Loucy (cell line): ENCODE results near the gene PKDREJ.

Experiments used
- EZH2phosphoT487 ChIP-seq: fragments of 200-600 bp; IDR thresholded peaks from 2 replicates; pipeline ENCODE4 v1.6.1; 2018; ENCODE audit warnings: antibody characterized with exemption, mild to moderate bottlenecking, moderate library complexity, borderline replicate concordance
- TF ChIP-seq, protein P1 (sequence below): fragments of 200-600 bp; sonication (generic); conservative IDR thresholded peaks from 2 replicates; pipeline ENCODE4 v1.5.1; 2014; ENCODE audit warnings: mild to moderate bottlenecking, antibody characterized with exemption, low read length

DNA sequence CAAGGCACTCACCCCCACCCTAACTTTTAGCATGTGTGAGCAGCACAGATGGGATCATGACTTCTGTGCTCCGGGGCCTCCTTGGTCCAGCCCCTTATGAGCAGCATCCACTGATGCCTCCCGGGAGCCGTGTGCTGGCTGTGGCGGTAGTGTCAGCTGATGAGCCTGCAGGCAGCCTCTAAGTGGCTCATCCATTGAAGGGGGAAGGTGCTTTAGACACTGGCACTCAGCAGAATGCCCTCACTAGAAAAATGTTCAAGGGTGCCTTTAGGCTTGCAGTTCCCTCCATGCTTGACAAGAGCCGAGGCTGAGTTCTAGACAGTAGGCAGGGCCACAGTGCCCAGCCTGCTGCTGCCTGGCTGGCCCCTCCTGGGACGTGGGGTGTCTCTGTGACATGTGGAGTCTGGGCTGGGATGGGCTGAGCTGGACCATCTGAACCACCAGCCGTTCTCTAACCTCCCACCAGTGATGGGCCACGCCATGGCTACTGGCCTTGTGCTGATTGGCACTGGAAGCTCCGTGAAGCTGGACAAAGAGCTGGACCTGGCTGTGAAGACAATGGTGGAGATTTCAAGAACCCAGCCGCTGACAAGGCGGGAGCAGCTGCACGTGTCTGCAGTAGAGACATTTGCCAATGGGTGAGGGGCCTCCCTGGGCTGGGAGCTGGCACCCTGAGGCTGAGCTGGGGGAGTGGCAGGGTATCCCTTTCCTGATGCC, 10.4 kb upstream of the PKDREJ start:
- TF ChIP-seq, protein P1, sequence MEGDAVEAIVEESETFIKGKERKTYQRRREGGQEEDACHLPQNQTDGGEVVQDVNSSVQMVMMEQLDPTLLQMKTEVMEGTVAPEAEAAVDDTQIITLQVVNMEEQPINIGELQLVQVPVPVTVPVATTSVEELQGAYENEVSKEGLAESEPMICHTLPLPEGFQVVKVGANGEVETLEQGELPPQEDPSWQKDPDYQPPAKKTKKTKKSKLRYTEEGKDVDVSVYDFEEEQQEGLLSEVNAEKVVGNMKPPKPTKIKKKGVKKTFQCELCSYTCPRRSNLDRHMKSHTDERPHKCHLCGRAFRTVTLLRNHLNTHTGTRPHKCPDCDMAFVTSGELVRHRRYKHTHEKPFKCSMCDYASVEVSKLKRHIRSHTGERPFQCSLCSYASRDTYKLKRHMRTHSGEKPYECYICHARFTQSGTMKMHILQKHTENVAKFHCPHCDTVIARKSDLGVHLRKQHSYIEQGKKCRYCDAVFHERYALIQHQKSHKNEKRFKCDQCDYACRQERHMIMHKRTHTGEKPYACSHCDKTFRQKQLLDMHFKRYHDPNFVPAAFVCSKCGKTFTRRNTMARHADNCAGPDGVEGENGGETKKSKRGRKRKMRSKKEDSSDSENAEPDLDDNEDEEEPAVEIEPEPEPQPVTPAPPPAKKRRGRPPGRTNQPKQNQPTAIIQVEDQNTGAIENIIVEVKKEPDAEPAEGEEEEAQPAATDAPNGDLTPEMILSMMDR: no peak
- TF ChIP-seq EZH2phosphoT487: no peak
